CD4-positive, alpha-beta T cell treated with Interleukin-21 for 1 hour (primary cell): Measurements from ENCODE around the gene PRR5.

Experiments
- DNase-seq: peaks from one replicate; pipeline ENCODE4 v3.0.0-alpha.2; 2020

Gene PRR5

GRCh38 chr22:44760476-44760875 is 58.5 kb downstream of the PRR5 start:
- no peak for DNase-seq

DNA sequence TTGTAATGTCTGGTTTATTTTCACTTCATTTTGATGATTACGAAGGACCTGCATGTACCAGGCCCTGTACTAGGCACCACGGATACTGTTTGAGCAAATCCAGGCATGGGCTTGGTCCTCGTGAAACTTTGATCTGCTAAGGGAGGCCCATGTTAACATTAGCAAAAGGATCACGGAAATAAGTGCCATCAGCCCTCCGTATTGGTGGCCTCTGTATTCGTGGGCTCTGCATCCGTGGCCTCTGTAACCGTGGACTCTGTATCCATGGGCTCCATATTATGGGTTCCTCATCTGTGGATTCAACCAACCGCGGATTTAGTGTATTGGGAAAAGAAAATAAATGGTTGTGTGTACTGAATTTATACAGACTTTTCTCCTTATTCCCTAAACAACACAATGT is 59.0 kb downstream of the PRR5 start:
- no peak for DNase-seq

DNA sequence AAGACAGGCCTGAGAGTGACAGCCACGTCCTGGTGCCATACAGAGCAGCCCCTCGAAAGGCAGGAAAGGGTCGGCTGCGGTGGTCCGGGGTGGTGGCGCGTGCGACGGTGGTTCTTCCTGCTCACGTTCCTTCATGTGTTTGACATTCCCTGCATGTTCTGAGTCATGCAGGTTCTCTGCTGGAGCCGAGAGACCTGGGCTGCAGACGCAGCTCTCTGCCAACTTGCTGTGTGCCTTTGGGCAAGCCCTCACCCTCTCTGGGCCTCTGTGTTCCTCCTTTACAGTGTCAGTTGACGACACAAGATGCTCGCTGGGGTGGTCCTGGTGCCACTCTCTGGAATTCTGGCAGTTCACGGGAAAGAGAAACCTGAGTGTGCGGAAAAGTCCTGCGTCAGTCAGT is 62.4 kb downstream of the PRR5 start:
- DNase-seq, result no peak

GRCh38 chr22:44764974-44765373 is 63.0 kb downstream of the PRR5 start:
- DNase-seq, result no peak

DNA sequence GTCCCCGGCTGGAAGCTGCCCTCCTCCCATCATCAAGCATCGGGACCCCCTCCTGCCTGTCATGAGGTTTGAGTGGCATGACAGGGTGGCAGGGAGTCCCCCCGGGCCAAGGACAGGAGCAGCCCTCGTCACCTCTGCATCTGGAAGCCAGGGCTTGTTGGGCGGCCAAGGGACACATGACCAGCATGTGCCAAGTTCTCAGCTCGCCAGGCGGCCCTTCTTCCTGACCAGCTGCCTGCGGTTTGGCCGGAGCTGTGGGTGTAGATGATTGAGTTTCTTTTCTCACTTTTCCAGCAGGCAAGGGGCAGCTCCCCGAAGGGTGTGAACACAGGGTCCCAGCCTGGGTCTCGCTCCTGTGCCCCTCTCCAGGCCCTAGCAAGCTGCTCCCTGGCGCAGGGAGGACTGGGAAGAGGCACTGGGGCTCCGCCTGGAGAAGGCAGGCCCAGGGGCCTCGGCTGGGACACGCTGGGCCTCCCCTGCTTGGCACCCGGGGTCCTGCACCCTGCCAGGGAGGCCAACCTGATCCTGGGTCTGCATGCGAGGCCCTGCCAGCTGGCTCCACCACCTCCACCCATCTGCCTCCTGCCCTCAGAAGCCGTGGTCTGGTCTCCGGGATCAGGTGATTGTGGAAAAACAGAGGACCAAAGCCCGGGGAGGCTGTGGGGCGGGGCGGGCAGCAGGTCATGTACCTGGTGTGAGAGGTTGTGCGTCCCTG is 63.7 kb downstream of the PRR5 start:
- no peak for DNase-seq

GRCh38 chr22:44773082-44773481 is 71.1 kb downstream of the PRR5 start:
- no peak for DNase-seq

DNA sequence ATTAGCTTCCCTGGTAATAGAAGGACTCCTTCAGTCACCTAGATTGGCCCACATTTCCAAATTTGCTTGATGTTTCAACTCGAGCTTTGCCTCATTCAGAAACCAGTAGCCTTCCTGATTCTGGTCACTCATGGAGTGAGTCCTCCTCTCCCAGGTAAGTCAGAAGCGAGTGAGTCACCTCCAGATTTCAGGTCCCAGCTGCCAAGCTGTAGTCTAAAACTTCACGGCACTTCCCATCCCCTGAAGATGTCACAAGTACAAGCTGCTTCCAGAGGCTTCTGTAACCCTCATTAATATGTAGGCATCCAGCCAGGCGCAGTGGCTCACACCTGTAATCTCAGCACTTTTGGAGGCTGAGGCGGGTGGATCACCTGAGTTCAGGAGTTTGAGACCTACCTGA is 73.9 kb downstream of the PRR5 start:
- no peak for DNase-seq

- no peak for DNase-seq
Measured at GRCh38 chr22:44776605-44777363, 74.8 kb downstream of the PRR5 start.

DNA sequence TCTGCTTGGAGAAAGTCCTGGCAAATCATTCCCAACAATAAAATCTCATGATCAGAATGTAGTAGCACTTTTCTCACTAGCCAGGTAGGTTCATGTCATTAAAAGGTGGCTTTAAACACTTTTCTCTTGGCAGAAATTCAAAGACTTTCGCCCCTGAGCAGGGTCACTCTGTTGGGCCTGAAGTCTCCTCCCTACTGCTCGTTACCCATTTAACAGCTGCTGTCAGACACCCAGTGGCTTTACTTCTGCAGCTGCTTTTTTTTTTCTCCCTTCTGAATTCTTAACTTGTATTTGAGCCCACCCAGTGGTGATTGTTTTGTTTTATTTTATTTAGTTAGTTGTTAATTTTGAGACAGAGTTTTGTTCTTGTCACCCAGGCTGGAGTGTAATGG is 75.4 kb downstream of the PRR5 start:
- no peak for DNase-seq

GRCh38 chr22:44780876-44781449 is 79.0 kb downstream of the PRR5 start:
- no peak for DNase-seq

GRCh38 chr22:44782363-44782963 is 80.5 kb downstream of the PRR5 start:
- no peak for DNase-seq

- no peak for DNase-seq
Measured at GRCh38 chr22:44783091-44783490, 81.1 kb downstream of the PRR5 start.

GRCh38 chr22:44783581-44783980 is 81.6 kb downstream of the PRR5 start:
- DNase-seq, result no peak

DNA sequence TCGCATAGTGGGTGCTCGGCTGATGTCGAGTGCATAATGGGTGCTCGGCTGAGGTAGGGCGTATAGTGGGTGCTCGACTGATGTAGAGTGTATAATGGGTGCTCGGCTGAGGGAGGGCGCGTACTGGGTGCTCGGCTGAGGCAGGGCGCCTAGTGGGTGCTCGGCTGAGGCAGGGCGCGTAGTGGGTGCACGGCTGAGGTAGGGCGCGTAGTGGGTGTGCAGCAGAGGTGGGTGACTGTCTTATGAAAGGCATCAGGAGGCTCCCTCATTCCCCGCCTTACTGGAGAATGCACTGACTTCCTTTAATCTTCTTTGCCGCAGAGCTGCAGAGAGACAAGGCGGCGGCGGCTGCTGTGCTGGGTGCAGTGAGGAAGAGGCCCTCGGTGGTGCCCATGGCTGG is 84.1 kb downstream of the PRR5 start:
- DNase-seq, result no peak

DNA sequence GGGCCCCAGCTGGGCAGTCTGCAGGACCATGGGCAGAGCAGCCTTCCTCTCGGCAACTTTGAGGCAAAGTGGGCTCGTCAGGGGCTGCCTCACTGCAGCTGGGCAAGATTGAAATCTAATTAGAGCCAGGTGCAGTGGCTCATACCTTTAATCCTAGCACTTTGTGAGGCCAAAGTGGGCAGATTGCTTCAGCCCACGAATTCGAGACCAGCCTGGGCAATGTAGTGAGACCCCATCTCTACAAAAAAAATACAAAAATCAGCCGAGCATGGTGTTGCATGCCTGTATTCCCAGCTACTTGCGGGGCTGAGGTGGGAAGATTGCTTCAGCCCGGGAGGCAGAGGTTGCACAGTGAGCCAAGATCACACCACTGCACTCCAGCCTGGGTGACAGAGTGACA is 84.6 kb downstream of the PRR5 start:
- DNase-seq, result no peak
